Fibroblast of pulmonary artery (primary cell): ENCODE results near the gene ZFHX3.

ENCODE experiments used
- DNase-seq: peaks from one replicate; pipeline ENCODE4 v3.0.0-alpha.2; 2010; ENCODE audit warnings: low read depth
- H3K4me3 ChIP-seq: replicated peaks from 2 replicates; pipeline ENCODE4 v1.5.1; 2011; ENCODE audit warnings: low read depth, mild to moderate bottlenecking, control low read depth, low read length, moderate library complexity
- CTCF ChIP-seq: IDR thresholded peaks from 2 replicates; pipeline ENCODE4 v1.5.1; 2011; ENCODE audit warnings: mild to moderate bottlenecking, control low read depth, low read length, inconsistent platforms; ENCODE audit errors: missing control alignments

ZFHX3 gene

DNA sequence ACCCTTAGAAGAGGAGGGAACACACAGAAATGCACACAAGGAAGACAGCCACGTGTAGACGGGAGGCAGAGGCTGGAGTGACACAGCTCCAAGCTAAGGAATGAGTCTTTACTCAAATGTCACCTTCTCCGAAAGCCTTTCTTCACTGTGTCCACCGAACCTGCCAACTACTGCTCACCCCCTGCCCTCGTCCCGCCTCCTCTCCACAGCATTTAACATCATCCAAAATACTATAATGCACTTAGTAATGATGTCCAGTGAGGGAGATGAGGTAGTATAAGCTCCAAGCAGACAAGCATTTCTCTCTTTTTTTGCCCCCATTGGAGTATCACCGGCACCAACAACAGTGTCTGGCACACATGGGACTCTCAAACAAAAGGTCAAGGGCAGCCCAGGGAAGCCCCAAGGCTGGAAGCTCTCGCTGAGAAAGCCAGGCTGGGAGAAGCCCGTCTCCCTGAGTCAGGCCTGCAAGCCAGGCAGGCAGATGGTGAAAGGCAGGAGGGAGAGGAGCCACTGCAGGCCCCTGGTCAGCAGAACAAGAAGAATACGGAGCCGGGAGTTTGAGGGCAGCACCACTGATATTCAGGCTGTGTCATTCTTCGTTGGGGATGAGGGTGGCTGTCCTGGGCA, 25.9 kb downstream of the ZFHX3 start:
- no peak for DNase-seq

GRCh38 chr16:73020409-73020884, 27.5 kb downstream of the ZFHX3 start:
- H3K4me3 ChIP-seq, result no peak overlapping the region
- peak; percentile 91 for DNase-seq
- TF ChIP-seq CTCF, result no peak

More for the DNA sequence above, 25.9 kb downstream of the ZFHX3 start:
- H3K4me3 ChIP-seq, result no peak overlapping the region
- TF ChIP-seq CTCF, result no peak

DNA sequence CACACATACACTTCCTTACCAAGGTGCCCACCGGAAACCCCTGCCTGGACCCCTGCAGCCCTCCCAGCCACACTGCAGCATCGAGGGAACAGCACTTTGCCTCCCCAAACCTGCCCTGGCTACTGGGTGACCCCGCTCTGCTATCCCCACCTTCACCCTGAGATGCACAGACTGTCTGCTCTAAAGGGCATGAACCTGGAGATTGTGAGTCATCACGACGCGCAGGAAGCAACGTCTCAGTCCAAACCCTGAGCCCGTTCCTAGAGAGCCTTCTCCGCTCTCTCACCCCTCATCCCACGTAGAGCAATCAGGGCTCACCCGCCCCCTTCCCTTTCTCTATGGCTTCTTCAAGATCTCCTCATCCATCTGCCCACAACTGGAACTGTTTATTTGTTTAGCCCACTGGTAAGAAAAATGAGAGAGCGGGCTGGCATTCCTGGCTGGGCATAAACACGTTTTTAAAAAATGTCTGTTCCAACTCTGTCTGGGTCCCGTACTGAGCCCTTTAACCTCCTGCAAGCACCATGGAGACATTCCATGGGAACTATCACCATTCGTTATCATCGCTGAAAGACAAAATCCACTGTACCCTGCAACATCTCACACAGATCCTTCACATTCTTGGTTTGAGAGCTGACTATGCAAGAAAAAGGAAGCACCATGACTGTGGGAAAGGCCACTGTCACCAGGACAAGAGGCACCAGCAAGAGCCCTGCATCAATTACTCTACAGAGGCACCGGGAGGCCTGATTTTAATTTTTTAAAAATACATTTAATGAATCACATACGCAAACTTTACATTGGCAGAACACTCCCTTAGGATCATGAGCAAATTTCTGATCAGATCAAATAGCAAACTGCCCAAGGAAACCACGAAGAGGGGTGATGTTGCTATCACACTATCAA, 28.2 kb downstream of the ZFHX3 start:
- peak overlapping the region; percentile 3 for H3K4me3 ChIP-seq
- TF ChIP-seq CTCF, result no peak
- peak; percentile 88 for DNase-seq

DNA sequence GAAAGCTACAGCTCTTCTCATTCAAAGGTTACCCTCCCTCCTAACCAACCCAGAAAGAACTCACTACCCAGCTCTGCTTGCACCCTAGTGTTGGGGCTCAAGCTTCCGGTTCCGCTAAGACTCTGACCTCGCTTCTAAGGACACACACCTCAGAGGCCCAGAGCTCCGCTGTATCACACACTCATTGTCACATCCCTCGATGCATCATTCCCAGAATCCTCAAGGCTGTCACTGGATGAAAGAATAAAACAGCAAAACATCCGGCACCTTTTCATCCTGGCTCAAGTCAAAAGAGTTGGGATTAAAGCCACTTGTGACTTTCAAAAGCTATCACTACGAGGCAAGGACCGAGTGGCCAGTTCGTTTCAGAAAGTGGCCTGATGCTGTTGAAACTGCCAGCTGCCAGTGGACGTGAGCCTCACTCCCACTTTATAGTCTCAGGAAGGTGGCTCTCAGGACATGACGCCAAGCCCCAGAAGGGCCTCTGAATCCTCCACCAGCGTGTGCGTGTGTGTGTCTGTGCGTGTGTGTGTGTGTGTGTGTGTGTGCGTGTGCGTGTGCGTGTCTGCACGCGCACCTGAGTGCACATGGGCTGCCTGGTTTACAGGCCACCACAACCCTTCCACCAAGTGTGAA, 29.0 kb downstream of the ZFHX3 start:
- no peak for DNase-seq
- H3K4me3 ChIP-seq, result no peak overlapping the region
- no peak for TF ChIP-seq CTCF

GRCh38 chr16:73017321-73017720, 30.6 kb downstream of the ZFHX3 start:
- TF ChIP-seq CTCF, result no peak
- DNase-seq, result no peak
- no peak overlapping the region for H3K4me3 ChIP-seq

DNA sequence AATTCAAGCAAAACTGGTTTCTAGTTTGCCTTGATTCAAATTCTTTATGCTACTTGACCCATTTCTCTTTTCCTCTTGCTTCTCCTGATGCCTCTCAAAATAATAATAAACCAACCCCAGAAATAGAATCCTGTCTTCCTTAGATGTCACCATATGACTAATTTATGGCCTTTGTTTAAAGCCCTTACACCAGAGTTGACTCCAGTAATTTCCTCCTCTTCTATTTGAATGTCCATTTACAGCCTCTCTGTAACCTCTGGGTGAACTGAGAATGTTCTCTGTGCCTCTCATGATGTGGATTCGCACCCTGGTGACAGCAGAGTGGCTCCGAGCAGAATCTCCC, 31.5 kb downstream of the ZFHX3 start:
- no peak for TF ChIP-seq CTCF
- no peak for DNase-seq
- no peak overlapping the region for H3K4me3 ChIP-seq
